Pancreas (tissue), 10 donors: ENCODE data around the gene MED14. TPM values are rescaled to one million over a fixed set of nuclear protein-coding genes. Genes with fewer than 3 reads are reported as not detected.

ENCODE experiments used
- ATAC-seq, 4 donors: fragments of 200-7000 bp; cut with Tn5 transposase; one replicate each; pipeline versions ENCODE4 v1.8.0 to v1.9.1; 2020; ENCODE audit warnings: mild to moderate bottlenecking in 4 of 4, moderate library complexity in 4 of 4
- DNase-seq, 6 donors: peaks; one replicate each; pipeline ENCODE4 v3.0.0-alpha.2; 2020
- FAIRE-seq: peaks from 2 replicates; lab custom pipeline; 2012; peaks lifted over from hg19 to GRCh38; lab: Jason Lieb, UNC
- H3K27ac ChIP-seq, 4 donors: fragments of 200-600 bp; sonication (generic); 1 replicate in 3 of 4; 2 replicates in 1 of 4; pipeline versions ENCODE4 v1.5.0 to v1.8.0; 2020
- H3K27me3 ChIP-seq, 4 donors: fragments of 200-600 bp; one replicate each; pipeline ENCODE4 v1.8.0; 2021
- H3K36me3 ChIP-seq, 3 donors: fragments of 200-600 bp; sonication (generic) in 1 of 3; one replicate each; pipeline versions ENCODE4 v1.5.0 to v1.8.0; 2020 to 2021
- H3K4me1 ChIP-seq, 3 donors: fragments of 200-600 bp; one replicate each; pipeline ENCODE4 v1.8.0; 2021
- H3K4me3 ChIP-seq, 4 donors: fragments of 200-600 bp; sonication (generic) in 2 of 4; one replicate each; pipeline versions ENCODE4 v1.5.0 to v1.8.0; 2020 to 2021
- H3K9me3 ChIP-seq, 4 donors: fragments of 200-600 bp; one replicate each; pipeline ENCODE4 v1.8.0; 2021
- CTCF ChIP-seq, 4 donors: fragments of 200-600 bp; sonication (generic) in 3 of 4; IDR thresholded peaks; one replicate each; pipeline versions ENCODE4 v1.5.0 to v1.8.0; 2021; ENCODE audit warnings: antibody characterized with exemption in 4 of 4
- WGBS, 2 donors: extraction: QIAGEN DNeasy Blood & Tissue Kit; methylation state at CpG; one replicate each; pipeline ENCODE4 v1.1.7; 2013; 5-methylcytosine and 5-hydroxymethylcytosine counted together
- intact Hi-C, 3 donors: fragments of 100-400 bp; cut with DNase I; formaldehyde crosslinking; loops; one replicate each; pipeline versions ENCODE4 v1.11.1 to v1.14.2; 2022
- polyA plus RNA-seq, 2 donors: library from polyadenylated mRNA; stranded (reverse); fragments of 200-250 nt; gene quantifications; one replicate each; pipeline ENCODE4 v1.2.3, GENCODE V29; 2013
- total RNA-seq, 6 donors: library from RNA; stranded (reverse); fragmentation: NEBNext Ultra II Directional in 4 of 6; extraction: Animal tissue kit (Norgen Biotek cat#: 25700) in 4 of 6; gene quantifications; one replicate each; pipeline versions ENCODE4 v1.2.1 to v1.2.4, GENCODE V29; 2021 to 2023
- donor health status: healthy with polysubstance abuse.
- donor health status: DM: no; HTN: no; CAD: no; lungs with moderate emphysema.
- donor health status: DM: no; HTN: no; CAD: no.
- donor health status: control.
- donor health status: control.
- donor health status: Bipolar disorder and iron deficiency.
- donor health status: DM: yes; HTN: yes; CAD: no.
- donor health status: DM: no; HTN: no; CAD: no.
- donor health status: DM: no; HTN: no; CAD: no.
- donor health status: DM: yes; HTN: yes; CAD: no.

The MED14 gene
- total and polyA plus RNA-seq, 8 donors = 7.6 to 27.9 (median 16.3) TPM

GRCh38 chrX:40722930-40723329 lies 12.4 kb downstream of the MED14 start:
- WGBS, 2 donors = 88 to 100% methylated on average over 1 of the region's 1 CpG

GRCh38 chrX:40721489-40722106 lies 13.7 kb downstream of the MED14 start:
- intact Hi-C loops = no loop called here
- WGBS, 2 donors = 93 to 95% methylated on average over 3 of the region's 3 CpGs
- no peaks in the 10 kb centered on the region for H3K36me3 ChIP-seq
- no peaks in the 10 kb centered on the region for H3K27me3 ChIP-seq
- H3K4me1 ChIP-seq = no peaks in the 10 kb centered on the region
- no peaks in the 10 kb centered on the region for H3K9me3 ChIP-seq
- H3K27ac ChIP-seq = no peak overlapping the region
- H3K4me3 ChIP-seq = no peak overlapping the region
- ATAC-seq (no peak), FAIRE-seq (no peak), DNase-seq (no peak)
- TF ChIP-seq CTCF (IDR thresholded peaks at IDR 0.05) = no peak

More at GRCh38 chrX:40722930-40723329, 12.4 kb downstream of the MED14 start:
- FAIRE-seq (no peak), DNase-seq (no peak), ATAC-seq (no peak)
- no peak for TF ChIP-seq CTCF (IDR thresholded peaks at IDR 0.05)
- Histone ChIP-seq H3K27ac (no peak overlapping the region), H3K27me3 (no peaks in the 10 kb centered on the region), H3K36me3 (no peaks in the 10 kb centered on the region), H3K9me3 (no peaks in the 10 kb centered on the region), H3K4me1 (no peaks in the 10 kb centered on the region), H3K4me3 (no peak overlapping the region)
- intact Hi-C loops = no loop called here

GRCh38 chrX:40720792-40721191 lies 14.6 kb downstream of the MED14 start:
- Histone ChIP-seq H3K36me3 (no peaks in the 10 kb centered on the region), H3K27me3 (no peaks in the 10 kb centered on the region), H3K27ac (no peak overlapping the region), H3K9me3 (no peaks in the 10 kb centered on the region), H3K4me1 (no peaks in the 10 kb centered on the region), H3K4me3 (no peak overlapping the region)
- DNase-seq (no peak), FAIRE-seq (no peak), ATAC-seq (no peak)
- intact Hi-C loops = no loop called here
- no peak for TF ChIP-seq CTCF (IDR thresholded peaks at IDR 0.05)
- WGBS, 2 donors = 92 to 96% methylated on average over 8 of the region's 8 CpGs

GRCh38 chrX:40720339-40720738 lies 15.0 kb downstream of the MED14 start:
- no peak overlapping the region for H3K27ac ChIP-seq

More at GRCh38 chrX:40720339-40720738, 15.0 kb downstream of the MED14 start:
- no peak overlapping the region for H3K4me3 ChIP-seq
- no peaks in the 10 kb centered on the region for H3K36me3 ChIP-seq
- WGBS, 2 donors = 92 to 96% methylated on average over 4 of the region's 4 CpGs
- H3K9me3 ChIP-seq = no peaks in the 10 kb centered on the region
- intact Hi-C loops = no loop called here
- ATAC-seq = peak in 1 of 4 donors; percentile 18
- DNase-seq = no peak
- no peaks in the 10 kb centered on the region for H3K4me1 ChIP-seq
- H3K27me3 ChIP-seq = no peaks in the 10 kb centered on the region
- TF ChIP-seq CTCF (IDR thresholded peaks at IDR 0.05) = no peak
- FAIRE-seq = no peak
